GM12801 (cell line): Measurements from ENCODE around the gene IMMT.

ENCODE experiments used
- TF ChIP-seq, protein P1 (sequence below): IDR thresholded peaks from one replicate; pipeline ENCODE4 v1.5.1; 2011; ENCODE audit warnings: control low read depth; ENCODE audit not compliant: insufficient read length; ENCODE audit errors: extremely low read depth

IMMT gene

DNA sequence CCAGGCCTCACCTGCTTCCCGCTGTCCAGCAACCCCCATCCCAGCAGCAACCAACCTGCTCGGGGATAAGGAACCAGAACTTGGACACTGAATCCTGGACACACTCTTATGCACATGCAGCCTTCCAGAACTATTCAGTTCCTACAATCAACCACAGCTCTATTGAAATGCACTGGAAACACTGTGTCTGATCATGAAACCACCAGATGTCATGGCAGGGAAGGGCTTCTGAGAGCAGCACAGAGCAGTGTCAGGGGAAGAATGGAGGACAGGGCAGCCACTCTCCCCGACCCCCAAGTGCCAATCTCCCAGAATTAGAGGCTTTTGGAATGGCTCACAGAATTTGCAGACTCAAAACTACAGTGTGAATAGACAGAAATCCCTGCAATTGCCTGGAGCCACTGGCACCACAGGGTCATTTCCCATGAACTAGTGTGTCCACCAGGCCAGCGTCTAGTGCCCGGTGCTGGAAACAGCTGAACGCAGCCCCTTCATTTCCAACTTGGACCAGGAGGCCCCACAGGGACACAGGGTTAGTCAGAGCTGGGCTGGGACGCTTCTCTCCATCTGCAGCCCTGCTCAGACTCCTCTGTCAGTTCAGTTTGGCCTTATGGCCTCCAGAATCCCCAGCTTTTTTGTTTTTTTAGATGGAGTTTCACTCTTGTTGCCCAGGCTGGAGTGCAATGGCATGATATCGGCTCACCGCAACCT lies 29.5 kb upstream of the IMMT start:
- TF ChIP-seq, protein P1, sequence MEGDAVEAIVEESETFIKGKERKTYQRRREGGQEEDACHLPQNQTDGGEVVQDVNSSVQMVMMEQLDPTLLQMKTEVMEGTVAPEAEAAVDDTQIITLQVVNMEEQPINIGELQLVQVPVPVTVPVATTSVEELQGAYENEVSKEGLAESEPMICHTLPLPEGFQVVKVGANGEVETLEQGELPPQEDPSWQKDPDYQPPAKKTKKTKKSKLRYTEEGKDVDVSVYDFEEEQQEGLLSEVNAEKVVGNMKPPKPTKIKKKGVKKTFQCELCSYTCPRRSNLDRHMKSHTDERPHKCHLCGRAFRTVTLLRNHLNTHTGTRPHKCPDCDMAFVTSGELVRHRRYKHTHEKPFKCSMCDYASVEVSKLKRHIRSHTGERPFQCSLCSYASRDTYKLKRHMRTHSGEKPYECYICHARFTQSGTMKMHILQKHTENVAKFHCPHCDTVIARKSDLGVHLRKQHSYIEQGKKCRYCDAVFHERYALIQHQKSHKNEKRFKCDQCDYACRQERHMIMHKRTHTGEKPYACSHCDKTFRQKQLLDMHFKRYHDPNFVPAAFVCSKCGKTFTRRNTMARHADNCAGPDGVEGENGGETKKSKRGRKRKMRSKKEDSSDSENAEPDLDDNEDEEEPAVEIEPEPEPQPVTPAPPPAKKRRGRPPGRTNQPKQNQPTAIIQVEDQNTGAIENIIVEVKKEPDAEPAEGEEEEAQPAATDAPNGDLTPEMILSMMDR = no peak

DNA sequence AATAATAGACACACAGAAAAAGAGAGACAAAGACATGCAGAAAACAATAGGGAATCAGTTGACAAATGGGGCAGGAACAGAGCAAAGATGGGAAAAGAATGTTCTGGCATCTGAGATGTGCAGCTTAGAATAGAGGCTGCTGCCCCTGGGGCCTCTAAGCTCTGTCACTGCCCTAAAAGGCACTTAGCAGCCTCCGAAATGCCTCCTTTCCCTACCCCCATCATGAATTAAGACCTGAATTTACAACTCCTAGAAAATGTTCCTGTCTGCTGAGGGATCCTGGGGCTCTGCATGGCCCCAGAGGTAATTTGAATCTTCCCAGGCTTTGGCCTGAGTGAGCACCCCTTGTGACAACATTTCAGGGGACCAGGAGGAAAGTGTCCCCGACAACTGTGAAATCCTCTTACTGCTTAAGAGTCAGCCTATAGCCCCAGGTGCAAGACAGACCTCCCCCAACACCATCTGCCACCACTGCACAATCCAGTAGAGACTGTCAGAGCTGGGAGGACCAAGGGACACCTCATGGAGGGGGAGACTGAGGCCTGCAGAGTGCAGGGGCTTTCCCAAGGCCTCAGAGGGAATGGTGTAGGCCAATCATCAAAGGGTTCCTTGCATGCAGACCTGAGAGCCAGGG lies 28.8 kb upstream of the IMMT start:
- TF ChIP-seq, protein P1 = no peak

DNA sequence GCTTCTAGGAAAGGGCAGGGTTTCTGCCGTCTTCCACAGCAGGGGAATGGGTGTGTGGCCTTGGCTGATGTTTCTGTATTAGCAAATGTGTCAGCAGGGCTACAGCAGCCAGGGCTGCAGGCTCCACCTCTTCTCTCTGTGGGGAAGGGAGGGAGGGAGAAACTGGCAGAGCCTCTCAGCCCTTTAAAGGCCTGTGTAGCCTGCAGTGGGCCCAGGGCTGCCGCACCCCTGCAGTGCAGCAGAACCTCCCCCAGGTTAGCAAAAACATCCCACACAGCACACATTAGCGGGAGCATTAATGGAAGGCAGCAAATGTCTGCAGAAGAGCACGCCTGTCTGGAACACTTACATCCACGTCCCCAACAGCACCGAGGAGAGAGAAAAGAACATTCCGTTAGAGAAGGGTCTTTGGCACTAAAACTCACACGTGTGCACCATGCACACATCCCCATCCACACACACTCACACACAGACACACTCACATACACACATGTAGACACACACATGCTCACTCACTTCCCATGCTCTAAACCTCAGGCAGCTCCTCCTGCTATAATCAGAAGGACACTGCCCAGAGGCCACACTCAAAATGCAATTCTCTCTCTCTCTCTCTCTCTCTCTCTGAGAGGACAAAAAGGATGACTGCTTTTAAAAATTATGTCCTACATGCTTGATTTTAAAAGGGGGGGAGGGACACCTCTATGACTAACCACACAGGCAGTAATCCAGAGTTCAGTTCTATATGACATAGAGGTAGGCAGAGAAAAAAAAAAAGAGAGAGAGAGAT lies 28.1 kb upstream of the IMMT start:
- TF ChIP-seq, protein P1 = no peak

DNA sequence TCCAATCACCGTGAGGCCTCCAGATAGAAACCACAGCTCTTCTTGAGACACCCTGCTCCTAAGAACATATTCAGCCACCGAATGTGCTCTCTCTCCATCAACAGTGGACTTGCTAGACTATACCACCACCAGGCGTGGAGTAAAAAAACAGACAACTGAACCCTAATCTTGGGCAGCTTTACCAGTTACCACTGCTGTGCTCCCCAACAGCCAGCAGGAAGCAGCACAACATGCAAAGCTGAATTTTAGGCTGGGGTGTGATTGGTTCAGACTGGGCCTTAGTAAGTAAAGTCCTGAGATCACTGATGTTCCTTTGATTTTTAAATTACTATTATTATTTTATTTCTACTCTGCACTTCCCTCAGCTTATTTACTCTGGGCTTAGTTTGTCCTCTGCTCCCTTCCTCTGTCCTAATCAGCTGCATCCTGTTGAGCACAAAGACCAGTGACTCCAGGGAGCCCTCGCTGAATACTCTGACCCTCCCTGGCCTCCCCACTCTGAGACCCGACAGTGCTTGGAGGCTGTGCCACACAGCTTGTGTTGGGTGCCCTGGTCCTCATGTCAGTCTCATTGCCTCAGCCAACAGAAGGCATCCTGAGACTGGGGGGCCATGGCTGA lies 25.9 kb upstream of the IMMT start:
- TF ChIP-seq, protein P1 = no peak

DNA sequence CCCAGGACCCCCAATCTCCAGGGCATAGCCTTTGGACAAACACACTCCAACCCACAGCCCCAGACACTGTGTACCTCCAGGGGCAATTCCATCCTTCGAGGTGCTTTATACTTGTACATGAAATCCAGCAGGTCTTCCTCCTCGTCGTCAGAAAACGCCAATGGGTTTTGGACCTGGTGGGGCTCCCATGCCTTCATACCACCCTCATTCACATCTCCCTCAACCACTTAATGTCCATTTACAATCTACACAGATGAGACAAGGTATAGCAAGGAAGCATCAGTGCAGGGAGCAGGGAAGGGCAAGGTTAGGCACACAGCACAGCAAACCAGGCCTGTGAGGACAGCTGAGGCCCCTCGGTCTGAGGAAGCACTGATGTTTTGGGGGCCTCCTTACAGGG lies 24.6 kb upstream of the IMMT start:
- TF ChIP-seq, protein P1 = no peak

DNA sequence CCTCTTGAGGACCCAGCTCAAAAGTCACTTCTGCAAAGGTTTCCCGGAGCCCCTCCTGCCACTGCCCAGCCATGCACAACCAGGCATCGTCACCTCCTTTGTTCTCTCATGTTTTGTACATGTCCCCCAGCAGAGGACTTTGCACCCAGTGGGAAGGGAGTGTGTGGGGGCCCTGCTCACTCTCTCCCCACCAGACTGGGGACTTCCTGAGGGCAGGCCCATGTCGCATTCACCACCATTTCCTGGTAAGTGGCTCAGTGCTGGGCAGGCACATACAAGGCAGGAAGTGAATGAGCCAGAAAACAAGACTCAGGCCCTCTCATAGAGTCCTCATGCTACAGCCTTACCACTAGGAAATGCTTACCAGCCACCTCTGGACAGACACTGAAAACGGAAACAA lies 22.9 kb upstream of the IMMT start:
- TF ChIP-seq, protein P1 = no peak
